ENCODE data around the gene PRDM16. TPM values are rescaled to one million over a fixed set of nuclear protein-coding genes. Genes with fewer than 3 reads are reported as not detected.

PRDM16 gene
- total RNA-seq, 1 experiment from 2014 or later = 1.6 TPM

GRCh38 chr1:3468236-3469103 is 399.5 kb downstream of the PRDM16 start (continued):
- TF ChIP-seq, protein P1, sequence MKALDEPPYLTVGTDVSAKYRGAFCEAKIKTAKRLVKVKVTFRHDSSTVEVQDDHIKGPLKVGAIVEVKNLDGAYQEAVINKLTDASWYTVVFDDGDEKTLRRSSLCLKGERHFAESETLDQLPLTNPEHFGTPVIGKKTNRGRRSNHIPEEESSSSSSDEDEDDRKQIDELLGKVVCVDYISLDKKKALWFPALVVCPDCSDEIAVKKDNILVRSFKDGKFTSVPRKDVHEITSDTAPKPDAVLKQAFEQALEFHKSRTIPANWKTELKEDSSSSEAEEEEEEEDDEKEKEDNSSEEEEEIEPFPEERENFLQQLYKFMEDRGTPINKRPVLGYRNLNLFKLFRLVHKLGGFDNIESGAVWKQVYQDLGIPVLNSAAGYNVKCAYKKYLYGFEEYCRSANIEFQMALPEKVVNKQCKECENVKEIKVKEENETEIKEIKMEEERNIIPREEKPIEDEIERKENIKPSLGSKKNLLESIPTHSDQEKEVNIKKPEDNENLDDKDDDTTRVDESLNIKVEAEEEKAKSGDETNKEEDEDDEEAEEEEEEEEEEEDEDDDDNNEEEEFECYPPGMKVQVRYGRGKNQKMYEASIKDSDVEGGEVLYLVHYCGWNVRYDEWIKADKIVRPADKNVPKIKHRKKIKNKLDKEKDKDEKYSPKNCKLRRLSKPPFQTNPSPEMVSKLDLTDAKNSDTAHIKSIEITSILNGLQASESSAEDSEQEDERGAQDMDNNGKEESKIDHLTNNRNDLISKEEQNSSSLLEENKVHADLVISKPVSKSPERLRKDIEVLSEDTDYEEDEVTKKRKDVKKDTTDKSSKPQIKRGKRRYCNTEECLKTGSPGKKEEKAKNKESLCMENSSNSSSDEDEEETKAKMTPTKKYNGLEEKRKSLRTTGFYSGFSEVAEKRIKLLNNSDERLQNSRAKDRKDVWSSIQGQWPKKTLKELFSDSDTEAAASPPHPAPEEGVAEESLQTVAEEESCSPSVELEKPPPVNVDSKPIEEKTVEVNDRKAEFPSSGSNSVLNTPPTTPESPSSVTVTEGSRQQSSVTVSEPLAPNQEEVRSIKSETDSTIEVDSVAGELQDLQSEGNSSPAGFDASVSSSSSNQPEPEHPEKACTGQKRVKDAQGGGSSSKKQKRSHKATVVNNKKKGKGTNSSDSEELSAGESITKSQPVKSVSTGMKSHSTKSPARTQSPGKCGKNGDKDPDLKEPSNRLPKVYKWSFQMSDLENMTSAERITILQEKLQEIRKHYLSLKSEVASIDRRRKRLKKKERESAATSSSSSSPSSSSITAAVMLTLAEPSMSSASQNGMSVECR (CRISPR knock-in tag; IDR thresholded peaks at IDR 0.05; ENCODE audit: borderline replicate concordance) = no peak
- no peak for TF ChIP-seq NFATC4 (CRISPR knock-in tag; IDR thresholded peaks at IDR 0.05)
- no peak for TF ChIP-seq IRF2 (CRISPR knock-in tag; IDR thresholded peaks at IDR 0.05; ENCODE audit: borderline replicate concordance, low read depth)
- TF ChIP-seq, protein P2, sequence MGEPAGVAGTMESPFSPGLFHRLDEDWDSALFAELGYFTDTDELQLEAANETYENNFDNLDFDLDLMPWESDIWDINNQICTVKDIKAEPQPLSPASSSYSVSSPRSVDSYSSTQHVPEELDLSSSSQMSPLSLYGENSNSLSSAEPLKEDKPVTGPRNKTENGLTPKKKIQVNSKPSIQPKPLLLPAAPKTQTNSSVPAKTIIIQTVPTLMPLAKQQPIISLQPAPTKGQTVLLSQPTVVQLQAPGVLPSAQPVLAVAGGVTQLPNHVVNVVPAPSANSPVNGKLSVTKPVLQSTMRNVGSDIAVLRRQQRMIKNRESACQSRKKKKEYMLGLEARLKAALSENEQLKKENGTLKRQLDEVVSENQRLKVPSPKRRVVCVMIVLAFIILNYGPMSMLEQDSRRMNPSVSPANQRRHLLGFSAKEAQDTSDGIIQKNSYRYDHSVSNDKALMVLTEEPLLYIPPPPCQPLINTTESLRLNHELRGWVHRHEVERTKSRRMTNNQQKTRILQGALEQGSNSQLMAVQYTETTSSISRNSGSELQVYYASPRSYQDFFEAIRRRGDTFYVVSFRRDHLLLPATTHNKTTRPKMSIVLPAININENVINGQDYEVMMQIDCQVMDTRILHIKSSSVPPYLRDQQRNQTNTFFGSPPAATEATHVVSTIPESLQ (CRISPR knock-in tag; IDR thresholded peaks at IDR 0.05) = no peak
- TF ChIP-seq ZNF263 (CRISPR knock-in tag; IDR thresholded peaks at IDR 0.05; ENCODE audit: low read depth) = no peak

DNA sequence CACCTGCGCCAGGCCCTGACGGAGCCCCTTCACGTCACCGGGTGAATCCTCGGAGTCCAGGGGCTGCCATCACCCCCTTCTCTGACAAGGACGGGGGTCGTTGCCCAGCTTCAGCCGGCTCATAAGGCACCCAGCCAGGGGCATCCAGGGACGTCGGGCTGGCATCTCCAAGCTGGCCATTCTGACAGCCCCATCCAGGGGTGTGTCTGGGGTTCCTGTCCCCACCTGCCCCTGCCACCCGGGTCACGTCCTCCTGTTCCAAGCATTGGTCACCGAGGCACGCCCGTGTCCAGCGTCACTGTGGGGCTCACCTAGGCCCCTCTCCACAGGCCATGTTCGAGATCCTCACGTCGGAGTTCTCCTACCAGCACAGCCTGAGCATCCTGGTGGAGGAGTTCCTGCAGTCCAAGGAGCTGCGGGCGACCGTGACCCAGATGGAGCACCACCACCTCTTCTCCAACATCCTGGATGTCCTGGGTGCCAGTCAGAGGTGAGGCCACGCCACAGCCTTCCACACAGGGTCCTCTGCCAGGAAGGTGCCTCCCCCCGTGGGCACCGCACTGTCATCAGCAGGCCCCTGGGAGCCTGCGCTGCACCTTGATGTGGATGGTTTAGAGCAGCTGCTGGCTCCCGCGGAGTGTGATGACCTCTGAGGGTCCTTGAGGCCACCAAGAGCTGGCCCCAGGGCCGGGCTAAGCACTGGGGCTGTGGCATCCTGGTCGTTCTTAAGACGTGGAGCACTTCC is 400.3 kb downstream of the PRDM16 start:
- ChIA-PET POLR2A (no interaction called here), CTCF (interaction anchor here (1.1 to 1.8 kb wide), 2 partner anchors 16 to 22 kb away, joined by 5 to 13 read pairs; no protein-coding TSS in a partner anchor)
- TF ChIP-seq GRHL2 (CRISPR knock-in tag; IDR thresholded peaks at IDR 0.05; ENCODE audit: insufficient replicate concordance, severe bottlenecking) = no peak
- TF ChIP-seq PRRX2 (CRISPR knock-in tag; IDR thresholded peaks at IDR 0.05) = no peak
- TF ChIP-seq GTF2I (CRISPR knock-in tag; conservative IDR thresholded peaks at IDR 0.05) = no peak
- no peak for TF ChIP-seq NR3C1 (CRISPR knock-in tag; conservative IDR thresholded peaks at IDR 0.05; ENCODE audit: low read depth)
- no peak for TF ChIP-seq KAT7 (CRISPR knock-in tag; IDR thresholded peaks at IDR 0.05; ENCODE audit: borderline replicate concordance)
- TF ChIP-seq E2F5 (CRISPR knock-in tag; IDR thresholded peaks at IDR 0.05) = no peak
- TF ChIP-seq, protein P3, sequence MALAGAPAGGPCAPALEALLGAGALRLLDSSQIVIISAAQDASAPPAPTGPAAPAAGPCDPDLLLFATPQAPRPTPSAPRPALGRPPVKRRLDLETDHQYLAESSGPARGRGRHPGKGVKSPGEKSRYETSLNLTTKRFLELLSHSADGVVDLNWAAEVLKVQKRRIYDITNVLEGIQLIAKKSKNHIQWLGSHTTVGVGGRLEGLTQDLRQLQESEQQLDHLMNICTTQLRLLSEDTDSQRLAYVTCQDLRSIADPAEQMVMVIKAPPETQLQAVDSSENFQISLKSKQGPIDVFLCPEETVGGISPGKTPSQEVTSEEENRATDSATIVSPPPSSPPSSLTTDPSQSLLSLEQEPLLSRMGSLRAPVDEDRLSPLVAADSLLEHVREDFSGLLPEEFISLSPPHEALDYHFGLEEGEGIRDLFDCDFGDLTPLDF (CRISPR knock-in tag; IDR thresholded peaks at IDR 0.05) = no peak
- TF ChIP-seq, protein P4, sequence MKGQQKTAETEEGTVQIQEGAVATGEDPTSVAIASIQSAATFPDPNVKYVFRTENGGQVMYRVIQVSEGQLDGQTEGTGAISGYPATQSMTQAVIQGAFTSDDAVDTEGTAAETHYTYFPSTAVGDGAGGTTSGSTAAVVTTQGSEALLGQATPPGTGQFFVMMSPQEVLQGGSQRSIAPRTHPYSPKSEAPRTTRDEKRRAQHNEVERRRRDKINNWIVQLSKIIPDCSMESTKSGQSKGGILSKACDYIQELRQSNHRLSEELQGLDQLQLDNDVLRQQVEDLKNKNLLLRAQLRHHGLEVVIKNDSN (CRISPR knock-in tag; IDR thresholded peaks at IDR 0.05) = no peak
- TF ChIP-seq MYBL2 (CRISPR knock-in tag; IDR thresholded peaks at IDR 0.05) = no peak
- no peak for TF ChIP-seq MXD4 (CRISPR knock-in tag; IDR thresholded peaks at IDR 0.05; ENCODE audit: borderline replicate concordance)
- no peak for TF ChIP-seq ZNF671 (CRISPR knock-in tag; IDR thresholded peaks at IDR 0.05)
- TF ChIP-seq, protein P5, sequence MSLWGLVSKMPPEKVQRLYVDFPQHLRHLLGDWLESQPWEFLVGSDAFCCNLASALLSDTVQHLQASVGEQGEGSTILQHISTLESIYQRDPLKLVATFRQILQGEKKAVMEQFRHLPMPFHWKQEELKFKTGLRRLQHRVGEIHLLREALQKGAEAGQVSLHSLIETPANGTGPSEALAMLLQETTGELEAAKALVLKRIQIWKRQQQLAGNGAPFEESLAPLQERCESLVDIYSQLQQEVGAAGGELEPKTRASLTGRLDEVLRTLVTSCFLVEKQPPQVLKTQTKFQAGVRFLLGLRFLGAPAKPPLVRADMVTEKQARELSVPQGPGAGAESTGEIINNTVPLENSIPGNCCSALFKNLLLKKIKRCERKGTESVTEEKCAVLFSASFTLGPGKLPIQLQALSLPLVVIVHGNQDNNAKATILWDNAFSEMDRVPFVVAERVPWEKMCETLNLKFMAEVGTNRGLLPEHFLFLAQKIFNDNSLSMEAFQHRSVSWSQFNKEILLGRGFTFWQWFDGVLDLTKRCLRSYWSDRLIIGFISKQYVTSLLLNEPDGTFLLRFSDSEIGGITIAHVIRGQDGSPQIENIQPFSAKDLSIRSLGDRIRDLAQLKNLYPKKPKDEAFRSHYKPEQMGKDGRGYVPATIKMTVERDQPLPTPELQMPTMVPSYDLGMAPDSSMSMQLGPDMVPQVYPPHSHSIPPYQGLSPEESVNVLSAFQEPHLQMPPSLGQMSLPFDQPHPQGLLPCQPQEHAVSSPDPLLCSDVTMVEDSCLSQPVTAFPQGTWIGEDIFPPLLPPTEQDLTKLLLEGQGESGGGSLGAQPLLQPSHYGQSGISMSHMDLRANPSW (CRISPR knock-in tag; conservative IDR thresholded peaks at IDR 0.05; ENCODE audit: low read depth) = no peak
- Mint-ChIP-seq H3K36me3 (peaks cover 11% of the 10 kb centered on the region; the same call in 1 of the 2 replicates), H3K4me3 (no peak overlapping the region), H3K27ac (no peak overlapping the region), H3K27me3 (ENCODE audit: low read depth) (no peaks in the 10 kb centered on the region), H3K9me3 (no peaks in the 10 kb centered on the region), H3K4me1 (peaks cover 17% of the 10 kb centered on the region)
- DNase-seq (ENCODE audit: low spot score) = peak; percentile 6
- ATAC-seq = no peak
